HG02610 (cell line): ENCODE results near the gene STIMATE.

Experiments
- ATAC-seq: cut with Tn5 transposase; IDR thresholded peaks from one replicate; pipeline ENCODE4 v1.9.1; 2021; ENCODE audit warnings: mild to moderate bottlenecking, moderate library complexity; ENCODE audit not compliant: unreplicated experiment

The STIMATE gene

DNA sequence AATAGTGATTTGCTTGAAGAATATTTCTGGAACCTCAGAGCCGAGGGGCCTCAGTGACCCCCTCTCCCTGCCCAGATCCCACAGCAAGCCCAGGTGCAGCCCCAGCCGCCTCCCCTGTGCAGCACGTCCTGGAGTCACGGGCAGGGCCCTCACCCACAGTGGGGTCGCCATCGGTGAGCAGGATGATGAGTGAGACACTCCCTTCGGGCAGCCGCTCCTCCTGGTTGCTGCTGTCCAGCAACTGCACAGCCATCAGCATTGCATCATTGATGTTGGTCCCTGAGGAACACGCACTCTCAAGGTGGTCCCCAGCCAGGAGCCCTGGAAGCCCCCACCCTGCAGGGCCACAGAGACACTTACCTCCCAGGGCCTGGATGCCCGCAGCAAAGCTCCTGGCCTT lies 73.3 kb downstream of the STIMATE start:
- ATAC-seq, result no peak

- no peak for ATAC-seq
Measured at GRCh38 chr3:52822363-52822762, 75.0 kb downstream of the STIMATE start.

- no peak for ATAC-seq
Measured at GRCh38 chr3:52820736-52821135, 76.6 kb downstream of the STIMATE start.

- no peak for ATAC-seq
Measured at GRCh38 chr3:52819936-52820335, 77.4 kb downstream of the STIMATE start.

DNA sequence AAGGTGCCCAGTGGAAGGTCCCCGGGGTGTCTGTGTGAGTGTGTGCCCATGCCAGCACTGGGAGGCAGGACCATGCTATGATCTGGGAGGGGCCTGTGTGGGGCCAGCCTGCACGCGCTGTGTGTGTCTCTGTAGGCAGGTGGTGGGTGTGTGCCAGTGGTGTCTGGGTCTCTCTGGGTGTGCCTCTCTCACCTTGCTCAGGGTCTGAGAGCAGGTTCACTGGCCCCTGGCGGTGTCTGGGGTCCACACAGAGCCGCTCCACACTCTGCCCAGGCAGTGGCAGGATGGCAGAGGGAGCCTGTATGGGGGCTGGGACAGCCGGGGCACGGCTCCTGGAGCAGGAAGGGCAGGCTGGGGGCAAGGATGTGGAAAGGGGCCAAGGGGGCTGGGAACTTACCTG lies 79.5 kb downstream of the STIMATE start:
- no peak for ATAC-seq

- no peak for ATAC-seq
Measured at GRCh38 chr3:52817221-52817620, 80.1 kb downstream of the STIMATE start.

GRCh38 chr3:52816654-52817053 lies 80.7 kb downstream of the STIMATE start:
- ATAC-seq, result no peak

DNA sequence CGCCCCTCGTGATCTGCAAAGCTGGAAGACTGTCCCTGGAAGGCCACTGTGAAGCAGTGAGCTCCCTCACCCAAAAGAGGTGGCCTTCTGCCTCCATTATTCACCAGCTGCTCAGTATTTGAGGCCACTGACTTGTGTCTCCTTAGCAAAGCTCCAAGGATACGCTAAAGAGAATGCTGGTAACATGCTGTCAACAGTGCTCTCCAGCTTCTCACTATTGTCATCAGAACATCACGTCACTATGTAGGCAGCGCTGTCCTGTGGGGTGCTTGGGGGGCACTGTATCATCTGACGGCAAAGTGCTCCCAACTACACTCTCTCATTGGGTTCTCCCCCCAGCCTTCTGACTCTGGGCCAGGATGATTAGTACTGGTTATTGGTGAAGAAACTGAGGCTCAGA lies 81.1 kb downstream of the STIMATE start:
- ATAC-seq, result no peak

DNA sequence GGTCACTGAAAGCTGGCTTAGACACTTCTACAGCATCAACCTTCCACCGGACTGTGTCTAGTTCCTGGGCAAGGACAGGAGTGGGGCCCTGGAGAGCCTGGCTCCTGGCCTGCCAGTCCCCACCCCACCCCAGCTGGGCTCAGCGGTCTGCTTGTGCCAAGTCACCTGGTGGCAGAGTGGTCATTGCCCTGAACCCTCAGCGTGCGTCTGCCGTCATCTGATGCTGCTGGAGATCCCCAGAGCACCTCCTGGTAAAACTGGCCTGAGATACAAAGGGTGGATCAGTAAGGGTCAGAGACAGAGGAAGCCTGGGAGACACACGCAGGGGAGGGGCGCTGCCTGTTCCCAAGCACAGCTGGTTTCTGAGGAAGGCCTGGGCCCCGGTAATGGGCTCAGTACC lies 83.5 kb downstream of the STIMATE start:
- ATAC-seq, result no peak

DNA sequence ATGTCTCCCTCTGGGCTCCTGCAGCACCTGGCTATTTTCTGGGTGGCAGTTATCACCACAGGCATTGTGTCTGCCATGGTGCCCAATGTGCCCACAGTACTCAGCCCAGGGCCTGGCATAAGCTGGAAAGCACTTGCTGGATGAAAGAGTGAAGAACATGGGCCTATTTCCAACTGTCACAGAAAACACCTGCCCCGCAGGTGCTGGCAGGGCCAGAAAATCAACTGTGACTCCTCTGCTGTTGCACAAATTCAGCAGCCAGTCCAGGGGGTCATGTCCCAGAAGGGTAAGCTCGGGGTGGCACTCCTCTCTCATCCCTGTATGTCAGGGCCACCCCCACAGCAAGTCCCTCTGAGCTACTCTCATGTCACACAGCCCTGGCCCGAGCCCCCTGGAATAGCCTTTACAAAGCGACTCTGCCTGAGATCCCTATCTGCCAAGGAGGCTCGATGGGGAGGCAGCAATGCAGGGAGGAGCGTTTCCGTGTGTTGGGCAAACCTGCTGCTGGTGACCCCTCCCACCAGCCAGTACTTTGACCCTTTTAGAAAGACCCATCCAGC lies 85.8 kb downstream of the STIMATE start:
- ATAC-seq, result no peak

GRCh38 chr3:52810923-52811322 lies 86.4 kb downstream of the STIMATE start:
- ATAC-seq, result no peak

- ATAC-seq, result no peak
Measured at GRCh38 chr3:52809662-52810377, 87.5 kb downstream of the STIMATE start.

DNA sequence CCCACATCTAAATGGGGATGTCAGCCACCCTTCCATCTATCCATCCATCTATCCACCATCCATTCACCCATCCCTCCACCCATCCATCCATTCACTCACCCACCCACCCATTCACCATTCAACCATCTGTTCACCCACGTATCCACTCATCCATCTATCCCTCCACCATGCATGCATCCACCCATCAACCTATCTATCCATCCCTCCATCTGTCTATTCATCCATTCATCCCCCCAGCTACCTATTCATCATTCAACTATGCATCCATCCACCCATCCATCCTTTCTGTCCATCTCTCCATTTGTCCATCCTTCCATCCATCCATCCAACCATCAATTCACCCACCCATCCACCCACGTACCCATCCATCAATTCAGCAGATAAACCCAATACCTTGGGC lies 88.2 kb downstream of the STIMATE start:
- ATAC-seq, result no peak

DNA sequence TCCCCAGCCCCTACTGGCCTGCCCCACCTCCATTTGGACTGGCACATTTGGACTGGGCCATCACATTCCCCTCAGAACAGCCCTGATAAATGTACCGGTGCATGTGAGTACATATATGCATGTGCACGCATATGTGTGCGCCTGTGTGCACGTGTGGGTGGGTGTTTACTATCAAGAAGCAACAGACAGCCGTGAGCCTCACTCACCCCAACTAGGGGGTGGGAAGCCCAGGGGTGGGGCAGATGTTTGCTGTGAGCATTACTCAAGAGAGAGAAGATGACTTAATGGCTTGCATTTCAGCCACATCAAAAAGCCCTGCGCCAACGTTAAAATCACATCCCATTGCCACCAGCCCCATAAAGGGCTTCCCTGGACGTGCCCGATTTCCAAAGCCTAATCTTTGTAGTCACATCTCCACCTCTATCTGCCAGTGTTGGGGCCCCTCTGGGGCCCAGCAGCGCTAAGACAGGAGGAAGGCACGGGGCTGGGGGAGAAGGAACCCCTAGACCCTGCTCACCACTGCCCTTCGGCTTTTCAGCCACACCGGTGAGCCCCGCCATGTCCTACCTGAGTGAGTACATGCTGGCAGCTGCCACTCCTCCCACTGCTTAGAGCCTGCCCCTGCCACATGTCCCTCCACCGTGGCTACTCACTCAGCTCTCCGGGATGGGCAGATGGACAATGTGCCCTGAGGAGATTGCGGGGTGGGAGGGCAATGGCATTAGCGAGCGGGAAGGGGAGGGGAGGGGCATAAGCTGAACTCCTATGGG lies 91.9 kb downstream of the STIMATE start:
- ATAC-seq, result no peak

DNA sequence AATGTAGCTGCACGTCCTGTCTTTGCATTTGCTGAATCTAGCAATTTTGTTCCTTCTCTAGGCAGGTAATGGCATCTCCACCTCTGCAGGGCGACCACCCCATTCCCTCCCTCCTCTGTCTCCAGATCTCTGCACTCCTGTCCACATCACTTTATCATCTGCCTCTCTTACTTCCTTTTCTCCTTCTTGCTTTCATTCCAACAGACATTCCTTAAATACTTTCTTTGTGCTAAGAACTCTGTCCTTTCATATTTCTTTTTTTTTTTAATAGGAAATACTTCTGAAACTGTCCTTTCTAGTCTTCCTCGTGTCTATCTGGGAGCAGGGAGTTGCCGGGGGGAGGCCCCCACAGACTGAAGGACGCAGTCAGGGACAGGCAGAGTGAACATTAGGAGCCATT lies 95.5 kb downstream of the STIMATE start:
- no peak for ATAC-seq

- no peak for ATAC-seq
Measured at GRCh38 chr3:52800079-52800478, 97.3 kb downstream of the STIMATE start.

GRCh38 chr3:52798978-52799476 lies 98.3 kb downstream of the STIMATE start:
- no peak for ATAC-seq

DNA sequence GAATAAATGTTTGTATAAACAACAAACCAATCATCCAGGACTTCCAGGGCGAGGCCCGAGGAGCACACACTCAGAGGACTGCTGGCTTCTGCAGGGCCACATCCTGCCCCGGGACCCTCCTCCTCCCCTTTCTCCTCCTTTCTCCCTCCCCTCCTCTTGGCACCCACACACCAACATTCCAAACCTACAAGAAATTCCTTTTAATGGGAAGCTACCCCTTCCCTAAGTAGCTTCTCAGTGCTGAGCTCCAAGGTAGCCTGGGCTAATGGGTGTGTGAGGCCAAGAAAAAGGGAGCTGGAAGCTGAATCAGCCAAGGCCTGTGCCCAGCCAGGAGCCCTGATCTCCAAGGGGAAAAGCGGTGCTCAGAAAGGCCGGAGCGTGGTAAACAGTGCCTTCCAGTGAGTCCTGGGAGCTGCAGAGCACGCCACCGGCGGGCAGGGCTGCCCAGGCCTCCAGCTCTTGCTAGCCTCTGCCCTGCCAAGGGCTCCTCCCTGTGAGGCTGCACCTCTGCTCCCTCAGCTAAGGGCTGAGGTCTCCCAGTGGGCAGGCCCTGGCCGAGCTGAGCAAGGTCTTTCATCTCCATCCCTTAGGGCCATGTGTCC lies 98.9 kb downstream of the STIMATE start:
- no peak for ATAC-seq

DNA sequence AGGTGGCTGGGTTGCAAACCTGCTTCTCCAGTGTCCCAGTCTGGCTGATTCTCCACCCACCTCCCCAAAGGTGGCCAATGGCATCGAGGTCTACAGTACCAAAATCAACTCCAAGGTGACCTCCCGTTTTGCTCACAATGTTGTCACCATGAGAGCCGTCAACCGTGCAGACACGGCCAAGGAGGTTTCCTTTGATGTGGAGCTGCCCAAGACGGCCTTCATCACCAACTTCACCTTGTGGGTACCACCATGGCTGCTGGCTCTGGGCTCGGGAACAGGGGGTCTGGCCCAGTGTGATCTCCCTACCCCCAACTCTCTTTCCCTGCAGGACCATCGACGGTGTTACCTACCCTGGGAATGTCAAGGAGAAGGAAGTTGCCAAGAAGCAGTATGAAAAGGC lies 100.9 kb downstream of the STIMATE start:
- ATAC-seq, result no peak

DNA sequence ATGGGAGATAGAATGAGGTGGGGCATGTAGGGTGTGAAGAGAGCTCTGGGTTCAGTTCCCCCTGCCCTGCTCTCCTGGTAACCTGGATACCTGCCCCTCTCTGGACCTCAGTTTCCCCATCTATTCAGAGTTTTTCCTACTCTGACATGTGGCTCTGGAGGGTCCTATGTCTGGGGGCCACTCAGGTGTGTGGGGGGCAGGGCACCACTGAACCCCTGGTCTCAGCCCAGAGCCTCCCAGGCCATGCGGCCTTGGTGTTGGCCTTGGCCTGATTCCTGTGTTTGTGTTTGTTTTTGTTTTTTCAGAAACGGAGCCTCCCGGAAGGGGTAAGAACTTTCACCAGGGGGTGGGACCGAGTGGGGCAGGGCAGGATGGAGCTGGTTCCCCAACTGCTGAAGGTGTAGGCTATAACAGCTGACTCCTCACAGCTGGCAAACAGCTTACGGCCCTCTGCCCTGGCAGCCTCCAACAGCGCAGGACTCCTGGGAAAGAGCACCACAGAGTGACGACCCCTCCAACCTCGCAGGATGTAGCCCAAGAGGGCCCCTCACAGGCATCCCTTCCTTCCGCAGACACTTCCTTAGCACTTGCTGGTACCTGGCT lies 101.9 kb downstream of the STIMATE start:
- no peak for ATAC-seq

- no peak for ATAC-seq
Measured at GRCh38 chr3:52794612-52795099, 102.7 kb downstream of the STIMATE start, which contains the start of gene ITIH3. ITIH3 (plus strand) TSS chr3:52794796; CDS start chr3:52794804, 8 bp downstream.
